ENCODE data around the gene CLCF1.

CLCF1 gene

DNA sequence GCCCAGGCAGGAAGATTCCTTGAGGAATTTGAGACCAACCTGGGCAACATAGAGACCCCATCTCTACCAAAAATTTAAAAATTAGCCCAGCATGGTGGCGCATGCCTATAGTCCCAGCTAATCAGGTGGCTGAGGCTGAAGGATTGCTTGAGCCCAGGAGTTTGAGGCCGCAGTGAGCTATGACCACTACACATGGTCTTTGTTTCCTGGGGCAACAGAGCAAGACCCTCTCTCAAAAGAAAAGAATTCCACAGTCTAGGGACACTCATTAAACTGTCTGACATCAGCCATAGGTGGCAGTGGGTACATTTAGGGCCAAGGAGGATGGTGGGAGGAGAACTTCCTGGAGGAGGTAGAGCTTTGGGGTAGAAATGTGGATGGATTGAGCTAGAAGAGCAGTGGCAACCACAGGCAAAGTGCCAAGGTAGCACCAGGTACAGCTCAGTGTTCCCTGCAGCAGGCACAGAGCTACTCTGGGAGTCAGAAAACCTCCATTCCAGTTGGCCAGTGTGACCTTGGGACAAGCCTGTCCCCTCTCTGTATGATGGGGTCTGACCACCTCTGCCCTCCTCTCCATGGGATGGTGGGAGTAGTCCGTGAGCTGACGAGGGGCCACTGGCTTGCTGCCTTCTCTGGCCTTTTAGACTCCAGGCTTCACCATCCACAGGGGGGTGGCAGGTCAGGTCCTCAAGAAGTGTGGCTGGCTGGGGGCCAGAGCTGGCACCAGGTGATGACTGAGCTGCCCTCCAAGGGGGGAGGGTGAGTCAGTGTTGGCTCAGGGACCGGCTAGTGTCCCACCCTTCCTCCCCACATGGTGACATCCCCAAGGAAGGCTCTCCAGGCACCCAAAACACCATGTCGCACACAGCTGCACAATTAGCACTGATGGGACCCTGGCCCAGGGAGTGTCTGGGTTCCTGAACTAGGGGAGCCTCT, 3.7 kb upstream of the CLCF1 start:
- H3K36me3 ChIP-seq, result no peaks in the 10 kb centered on the region
- peaks cover 14% of the 10 kb centered on the region for H3K4me1 ChIP-seq
- no peak for DNase-seq
- H3K9me3 ChIP-seq, result no peaks in the 10 kb centered on the region
- peaks cover 23% of the 10 kb centered on the region for H3K27me3 ChIP-seq
- H3K4me3 ChIP-seq (ENCODE audit: low read depth, low read length), result no peak overlapping the region
- TF ChIP-seq, protein P1, sequence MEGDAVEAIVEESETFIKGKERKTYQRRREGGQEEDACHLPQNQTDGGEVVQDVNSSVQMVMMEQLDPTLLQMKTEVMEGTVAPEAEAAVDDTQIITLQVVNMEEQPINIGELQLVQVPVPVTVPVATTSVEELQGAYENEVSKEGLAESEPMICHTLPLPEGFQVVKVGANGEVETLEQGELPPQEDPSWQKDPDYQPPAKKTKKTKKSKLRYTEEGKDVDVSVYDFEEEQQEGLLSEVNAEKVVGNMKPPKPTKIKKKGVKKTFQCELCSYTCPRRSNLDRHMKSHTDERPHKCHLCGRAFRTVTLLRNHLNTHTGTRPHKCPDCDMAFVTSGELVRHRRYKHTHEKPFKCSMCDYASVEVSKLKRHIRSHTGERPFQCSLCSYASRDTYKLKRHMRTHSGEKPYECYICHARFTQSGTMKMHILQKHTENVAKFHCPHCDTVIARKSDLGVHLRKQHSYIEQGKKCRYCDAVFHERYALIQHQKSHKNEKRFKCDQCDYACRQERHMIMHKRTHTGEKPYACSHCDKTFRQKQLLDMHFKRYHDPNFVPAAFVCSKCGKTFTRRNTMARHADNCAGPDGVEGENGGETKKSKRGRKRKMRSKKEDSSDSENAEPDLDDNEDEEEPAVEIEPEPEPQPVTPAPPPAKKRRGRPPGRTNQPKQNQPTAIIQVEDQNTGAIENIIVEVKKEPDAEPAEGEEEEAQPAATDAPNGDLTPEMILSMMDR (IDR thresholded peaks at IDR 0.05; ENCODE audit: low read depth, low read length), result no peak

DNA sequence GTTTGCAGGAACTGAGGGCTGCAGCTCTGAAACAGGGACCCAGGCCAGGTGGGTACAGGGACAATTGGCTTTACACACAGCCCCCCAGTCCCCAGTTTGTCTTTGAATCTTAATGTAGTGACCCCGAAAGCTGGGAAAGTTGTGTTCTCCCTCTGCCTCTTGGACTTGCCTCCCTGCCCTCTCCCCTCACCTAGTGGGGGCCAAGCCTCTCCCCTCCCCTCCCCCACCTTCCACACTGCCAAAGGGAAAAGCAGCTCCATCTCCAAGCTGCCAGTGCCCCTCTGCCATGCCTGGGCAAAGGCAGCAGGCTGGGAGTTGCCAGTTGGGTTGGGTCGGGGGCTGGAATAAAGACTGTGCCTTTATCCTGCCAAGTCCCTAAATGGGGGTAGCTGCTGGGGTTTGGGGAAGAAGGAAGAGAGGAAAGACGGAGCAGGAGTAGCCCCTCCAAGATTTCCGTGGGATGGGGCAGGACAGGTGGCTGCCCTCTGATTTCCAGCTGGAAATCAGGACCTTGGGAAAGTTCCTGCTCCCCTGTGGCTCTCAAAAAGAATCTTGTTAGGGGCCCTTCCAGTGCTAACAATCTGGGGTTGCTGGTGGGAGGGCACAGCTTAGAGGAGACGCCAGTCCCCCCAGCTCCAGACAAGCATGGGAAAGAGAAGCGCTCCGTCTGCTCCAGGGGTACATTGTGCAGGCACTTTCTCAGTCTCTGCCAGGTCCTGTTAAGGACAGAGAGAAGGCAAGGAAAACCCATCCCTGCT, 2.8 kb upstream of the CLCF1 start:
- Histone ChIP-seq H3K36me3 (no peaks in the 10 kb centered on the region), H3K4me1 (peaks cover 14% of the 10 kb centered on the region), H3K27me3 (peaks cover 28% of the 10 kb centered on the region), H3K9me3 (no peaks in the 10 kb centered on the region), H3K4me3 (ENCODE audit: low read depth, low read length) (no peak overlapping the region)
- TF ChIP-seq, protein P1 (IDR thresholded peaks at IDR 0.05; ENCODE audit: low read depth, low read length), result no peak
- DNase-seq, result no peak

GRCh38 chr11:67375320-67376055, 2.1 kb upstream of the CLCF1 start:
- no peak for DNase-seq
- Histone ChIP-seq H3K36me3 (no peaks in the 10 kb centered on the region), H3K4me3 (ENCODE audit: low read depth, low read length) (no peak overlapping the region), H3K4me1 (peaks cover 14% of the 10 kb centered on the region), H3K27me3 (peaks cover 28% of the 10 kb centered on the region), H3K9me3 (no peaks in the 10 kb centered on the region)
- TF ChIP-seq, protein P1 (IDR thresholded peaks at IDR 0.05; ENCODE audit: low read depth, low read length), result no peak

DNA sequence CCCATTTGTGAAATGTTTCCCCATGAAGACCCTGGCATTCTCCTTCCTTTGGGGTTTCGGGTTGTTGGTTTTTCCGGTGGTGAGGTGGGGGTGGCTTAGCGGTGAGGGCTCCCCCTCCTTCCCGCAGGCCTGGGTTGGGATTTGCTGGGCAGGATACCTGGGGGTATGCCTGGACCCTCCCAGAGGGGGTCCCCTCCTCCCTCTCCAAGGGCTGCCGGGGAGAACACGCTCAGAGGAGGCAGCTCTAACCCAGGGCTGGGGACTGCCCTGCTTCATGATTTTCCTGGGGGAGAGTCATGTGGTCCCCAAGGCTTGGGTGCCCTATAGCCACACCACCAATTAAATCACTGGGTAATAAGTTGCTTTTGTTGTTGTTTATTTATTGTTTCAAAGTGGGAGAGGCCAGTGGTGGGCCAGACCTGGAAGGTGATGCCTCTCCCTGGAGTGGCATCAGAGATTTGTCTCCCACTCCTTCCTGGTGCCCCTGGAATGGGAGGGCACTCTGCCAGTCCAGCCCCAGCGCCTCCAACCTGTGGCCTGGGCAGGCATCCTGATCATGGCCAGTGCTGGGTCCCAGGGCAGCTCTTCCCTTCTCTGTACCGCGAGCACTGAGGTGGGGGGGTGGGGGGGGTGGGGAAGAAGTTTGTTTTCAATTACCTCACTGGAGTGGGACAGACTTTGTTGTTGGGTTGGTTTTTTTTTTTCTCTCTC, 1.3 kb upstream of the CLCF1 start:
- TF ChIP-seq, protein P1 (IDR thresholded peaks at IDR 0.05; ENCODE audit: low read depth, low read length), result no peak
- no peaks in the 10 kb centered on the region for H3K9me3 ChIP-seq
- H3K4me1 ChIP-seq, result peaks cover 13% of the 10 kb centered on the region
- no peak overlapping the region for H3K4me3 ChIP-seq (ENCODE audit: low read depth, low read length)
- H3K27me3 ChIP-seq, result peaks cover 28% of the 10 kb centered on the region
- no peak for DNase-seq
- no peaks in the 10 kb centered on the region for H3K36me3 ChIP-seq

DNA sequence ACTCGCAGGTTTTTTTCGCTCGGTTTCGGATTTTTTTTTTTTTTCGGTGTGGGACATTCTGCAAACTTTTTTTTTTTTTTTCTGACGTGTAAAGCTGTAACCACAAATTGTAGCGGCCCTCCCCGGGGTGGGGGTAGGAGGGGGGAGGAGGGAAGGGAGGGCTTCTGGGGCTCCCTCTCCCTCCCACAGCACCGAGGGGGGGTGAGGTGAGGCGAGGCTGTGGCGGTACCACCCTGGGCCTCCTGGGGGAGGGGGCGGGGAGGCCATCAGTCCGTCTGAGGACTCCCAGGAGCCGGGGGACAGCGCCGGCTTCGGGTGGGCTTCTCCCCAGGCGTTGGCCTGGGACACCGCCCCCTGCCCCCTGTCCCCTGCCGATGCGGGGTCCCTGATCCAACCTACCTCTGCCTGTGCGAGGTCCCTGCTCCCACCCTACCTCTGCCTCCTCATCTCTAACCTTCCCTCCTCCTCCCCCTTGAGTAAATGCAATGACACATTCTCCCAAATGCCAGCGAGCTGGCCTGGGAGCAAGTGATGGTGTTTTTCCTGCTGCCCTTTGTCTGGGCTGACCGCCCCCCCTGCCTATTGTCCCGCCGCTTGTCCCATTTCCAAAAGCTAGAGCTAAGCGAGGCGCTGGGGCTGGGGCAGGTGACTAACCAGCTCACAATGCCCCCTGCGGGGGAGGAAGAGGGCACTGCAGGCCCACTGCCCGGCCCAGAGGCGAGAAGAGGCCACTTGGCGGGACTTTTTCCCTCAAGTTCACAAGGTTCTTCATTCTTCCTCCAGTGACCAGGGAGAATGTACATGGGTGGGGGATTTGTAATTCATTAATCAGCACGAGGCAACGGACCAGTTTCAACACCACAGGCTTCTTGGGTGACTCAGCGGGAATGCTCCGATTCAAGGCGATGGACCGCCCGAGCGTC, 511 bp upstream of the CLCF1 start:
- Histone ChIP-seq H3K27me3 (peaks cover 28% of the 10 kb centered on the region), H3K4me1 (peaks cover 8% of the 10 kb centered on the region; the same call in 1 of the 2 replicates), H3K36me3 (no peaks in the 10 kb centered on the region), H3K9me3 (no peaks in the 10 kb centered on the region), H3K4me3 (ENCODE audit: low read depth, low read length) (peak overlapping the region; percentile 39)
- TF ChIP-seq, protein P1 (IDR thresholded peaks at IDR 0.05; ENCODE audit: low read depth, low read length), result peak; percentile 65
- DNase-seq, result peak; percentile 67

Data from BE2C (cell line).